CD4-positive, alpha-beta T cell treated with Interleukin-4 for 4 hours (primary cell): ENCODE measurements around the gene UST.
A peak's percentile ranks its signal among the peaks of the same experiment; 100 is the strongest.
"Not testable (repeated sequence)": the region's sequence is repeated elsewhere in the genome, so short reads cannot be mapped to it uniquely, and the experiment has no call there.

ENCODE experiments used
- DNase-seq: peaks from one replicate; pipeline ENCODE4 v3.0.0-alpha.2; 2020

UST gene

DNA sequence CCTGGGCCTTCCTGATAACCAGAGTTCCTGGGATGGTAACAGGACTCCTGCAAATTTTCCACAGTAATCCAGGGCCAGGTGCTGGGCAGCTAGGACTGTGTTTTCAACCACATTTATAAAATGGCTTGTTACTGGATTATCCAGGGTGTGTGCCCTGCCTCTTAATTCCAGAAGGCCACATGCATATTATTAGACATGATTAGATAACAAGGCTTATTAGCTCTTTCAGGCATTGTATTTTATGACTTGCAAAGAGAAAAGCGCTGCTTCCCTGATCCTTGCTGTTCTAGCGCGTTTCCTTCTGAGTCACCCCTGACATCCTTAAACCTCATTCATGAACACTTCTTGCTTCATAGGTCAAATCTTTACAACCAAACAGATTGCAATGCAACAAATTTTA, 208.6 kb downstream of the UST start:
- no peak for DNase-seq

DNA sequence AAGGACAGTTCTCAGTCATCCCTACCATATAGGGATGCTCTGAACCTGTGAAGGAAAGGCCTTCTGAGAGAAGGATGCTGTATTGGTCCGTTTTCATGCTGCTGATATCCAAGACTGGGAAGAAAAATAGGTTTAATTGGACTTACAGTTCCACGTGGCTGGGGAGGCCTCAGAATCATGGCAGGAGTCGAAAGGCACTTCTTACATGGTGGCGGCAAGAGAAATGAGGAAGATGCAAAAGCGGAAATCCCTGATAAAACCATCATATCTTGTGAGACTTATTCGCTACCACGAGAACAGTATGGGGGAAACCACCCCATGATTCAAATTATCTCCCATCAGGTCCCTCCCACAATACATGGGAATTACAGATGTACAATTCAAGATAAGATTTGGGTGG, 209.3 kb downstream of the UST start:
- not testable (repeated sequence) for DNase-seq

- no peak for DNase-seq
Measured at GRCh38 chr6:148957752-148958151, 210.9 kb downstream of the UST start.

DNA sequence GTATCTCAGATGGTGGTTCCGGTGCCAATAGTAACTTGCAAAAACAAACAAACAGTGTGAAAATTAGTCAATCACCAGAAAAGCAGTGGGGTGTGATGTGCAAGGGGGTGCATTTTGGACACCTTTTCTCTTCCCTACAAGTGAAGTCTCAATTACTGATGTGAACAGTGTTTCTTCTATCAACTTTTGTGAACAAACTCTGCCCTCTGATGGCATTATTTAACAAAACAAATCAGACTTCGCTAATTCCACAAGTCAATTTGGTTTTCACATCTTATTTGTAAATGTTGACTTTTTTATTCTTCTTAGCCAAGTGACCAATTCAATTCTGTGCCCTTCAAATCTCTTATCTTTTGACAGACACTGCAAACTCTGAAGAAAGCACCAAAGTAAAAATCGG, 212.2 kb downstream of the UST start:
- no peak for DNase-seq

GRCh38 chr6:148959501-148959900, 212.7 kb downstream of the UST start:
- DNase-seq = no peak

DNA sequence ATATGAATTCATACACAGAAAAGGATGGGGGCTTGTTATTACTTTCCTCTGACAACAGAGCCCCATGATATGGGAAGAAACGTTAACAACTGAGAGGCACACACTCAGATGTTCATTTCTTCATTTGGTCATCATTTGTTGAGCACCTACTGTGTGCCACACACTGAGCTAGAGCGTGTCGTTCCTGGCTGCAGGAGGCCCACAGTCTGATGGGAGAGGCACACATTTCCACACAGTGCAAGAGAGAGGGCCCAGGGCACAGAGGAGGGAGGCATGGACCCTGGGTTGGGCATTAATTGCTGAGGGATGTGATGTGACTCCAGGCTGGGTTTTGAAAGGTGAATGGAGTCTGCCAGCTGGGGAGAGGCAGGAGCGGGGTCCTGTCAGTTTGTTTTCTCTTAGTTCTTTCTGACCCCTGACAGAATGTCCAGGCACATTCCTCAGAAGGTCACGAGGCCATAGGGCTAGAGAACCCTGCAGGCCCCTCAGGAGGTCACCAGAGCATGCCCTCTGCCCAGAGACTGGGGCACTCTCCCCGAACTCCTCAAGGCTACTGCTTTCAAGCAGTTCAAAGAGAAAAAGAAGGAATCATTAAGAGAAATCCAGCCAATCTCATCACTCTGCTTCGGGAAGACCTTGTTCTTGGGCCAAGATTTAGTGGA, 216.2 kb downstream of the UST start:
- DNase-seq = no peak

GRCh38 chr6:148963738-148964137, 216.9 kb downstream of the UST start:
- DNase-seq = no peak

DNA sequence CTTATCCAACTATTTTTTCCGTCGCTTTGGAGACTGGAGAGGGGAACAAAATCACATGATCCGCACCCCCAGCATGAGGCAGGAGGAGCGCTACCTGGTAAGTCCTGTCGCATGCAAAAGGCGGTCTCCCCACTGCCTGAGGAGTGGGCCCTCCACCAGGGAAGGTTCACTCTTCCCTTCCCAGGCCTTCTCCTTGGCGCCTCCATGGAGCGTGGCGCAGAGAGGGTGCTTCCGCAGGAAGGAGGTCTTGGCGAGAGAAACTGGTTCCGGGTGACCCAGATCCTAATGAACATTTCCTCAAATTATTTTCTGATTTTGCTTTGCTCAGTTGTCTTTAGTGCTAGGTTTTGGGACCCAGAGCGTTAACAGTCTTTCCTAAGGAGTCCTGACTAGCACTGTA, 217.6 kb downstream of the UST start:
- DNase-seq = no peak

GRCh38 chr6:148965287-148965686, 218.5 kb downstream of the UST start:
- no peak for DNase-seq

DNA sequence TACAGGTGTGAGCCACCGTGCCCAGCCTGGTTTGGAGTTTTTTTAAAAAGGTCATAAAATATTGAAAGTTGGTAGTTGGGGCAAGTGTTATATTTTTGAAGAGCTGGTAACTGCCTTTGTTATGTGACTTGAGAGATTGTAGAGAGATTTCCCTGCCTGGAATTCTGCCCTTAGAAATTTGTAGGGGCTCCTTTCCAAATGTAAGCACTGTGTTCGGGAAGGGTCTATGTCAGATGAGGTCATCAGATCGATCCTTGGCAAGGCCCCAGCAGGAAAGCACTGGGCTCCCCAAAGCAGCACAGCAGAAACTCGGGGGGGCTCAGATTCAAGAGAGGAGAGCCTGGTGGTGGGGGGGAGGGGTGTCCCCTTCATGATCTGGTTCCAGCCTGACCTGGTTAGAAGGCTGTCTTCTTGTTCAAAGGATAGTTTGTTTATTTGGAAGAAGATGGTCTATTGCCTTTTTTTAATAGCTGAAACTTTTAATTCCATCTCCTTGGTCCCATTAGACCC, 220.2 kb downstream of the UST start:
- DNase-seq = no peak

GRCh38 chr6:148967541-148967956, 220.7 kb downstream of the UST start:
- DNase-seq = no peak

- DNase-seq = no peak
Measured at GRCh38 chr6:148968771-148969602, 222.2 kb downstream of the UST start.

GRCh38 chr6:148969603-148970061, 222.8 kb downstream of the UST start:
- no peak for DNase-seq

GRCh38 chr6:148971031-148971927, 224.4 kb downstream of the UST start:
- DNase-seq = no peak

- peak; percentile 34 for DNase-seq
Measured at GRCh38 chr6:148972481-148972880, 225.7 kb downstream of the UST start.

GRCh38 chr6:148973538-148974208, 226.8 kb downstream of the UST start:
- no peak for DNase-seq

GRCh38 chr6:148974351-148974750, 227.5 kb downstream of the UST start:
- no peak for DNase-seq

- not testable (repeated sequence) for DNase-seq
Measured at GRCh38 chr6:148978298-148978697, 231.5 kb downstream of the UST start.

DNA sequence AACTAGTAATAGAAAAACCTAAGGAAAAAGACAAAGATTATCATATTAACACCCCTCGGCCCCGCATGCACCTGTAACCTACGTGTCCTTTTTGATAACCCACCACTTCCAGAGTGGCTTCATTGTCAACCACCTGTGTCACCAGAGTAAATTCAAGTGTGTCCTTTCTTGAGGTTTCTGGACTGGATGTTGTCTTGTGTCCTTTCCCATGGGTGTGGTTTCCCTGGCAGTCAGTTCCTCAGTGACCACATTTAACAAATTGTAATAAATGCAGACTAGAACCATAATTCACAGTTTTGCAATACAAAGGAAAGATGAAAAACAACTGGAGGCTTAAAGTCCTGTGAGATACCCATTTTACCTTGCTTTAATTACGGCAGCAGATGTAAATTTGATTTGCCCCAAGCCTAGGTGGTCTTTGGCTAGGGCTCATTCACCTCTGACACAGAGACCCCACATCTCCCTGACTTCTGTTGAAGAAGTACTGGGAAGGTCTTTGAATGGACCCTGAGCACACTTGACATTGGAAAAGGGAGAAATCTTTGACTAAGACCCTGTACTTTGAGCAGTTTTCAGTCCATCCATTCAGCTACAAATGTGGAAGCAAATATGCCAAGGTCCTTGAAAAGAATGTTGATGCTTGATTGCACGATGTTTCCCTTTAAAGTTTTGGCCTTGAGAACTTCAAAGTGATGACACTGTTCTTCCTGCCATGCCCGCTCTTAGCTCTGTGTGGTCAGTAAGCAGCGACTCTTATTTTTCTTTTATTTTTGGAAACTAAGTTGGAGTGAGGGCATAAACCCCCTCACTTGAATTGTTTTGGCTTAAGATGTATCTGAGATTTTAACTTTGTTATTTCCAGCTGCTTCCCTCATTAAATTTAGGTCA, 232.4 kb downstream of the UST start:
- no peak for DNase-seq

DNA sequence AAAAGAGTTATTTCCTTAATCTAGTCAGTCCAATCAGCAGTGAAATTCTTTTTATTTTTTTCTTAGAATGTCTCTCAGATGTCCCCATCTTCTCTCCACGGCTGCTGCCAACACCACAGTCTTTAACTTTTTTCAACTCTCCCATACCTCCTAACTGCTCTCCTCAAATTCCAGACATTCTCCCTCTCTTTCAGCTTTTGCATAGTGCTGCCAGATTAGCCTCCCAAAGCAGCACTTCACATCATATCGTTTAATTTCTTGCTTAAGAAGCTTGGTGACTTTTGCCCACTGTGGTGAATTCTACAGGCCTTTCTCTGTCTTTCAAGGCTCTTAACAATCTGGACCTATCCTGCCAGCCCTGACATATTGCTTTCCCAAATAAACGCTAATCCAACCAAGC, 233.4 kb downstream of the UST start:
- no peak for DNase-seq

GRCh38 chr6:148981515-148981914, 234.7 kb downstream of the UST start:
- DNase-seq = no peak
